Measurements from ENCODE around the gene CCSER1. TPM values are rescaled to one million over a fixed set of nuclear protein-coding genes. Genes with fewer than 3 reads are reported as not detected.
"Not testable (repeated sequence)": the region's sequence is repeated elsewhere in the genome, so short reads cannot be mapped to it uniquely, and the experiment has no call there.

The CCSER1 gene
- total RNA-seq, 1 donor from 2014 or later = 8.4 TPM

- no peaks in the 10 kb centered on the region for H3K27me3 ChIP-seq (ENCODE audit: low read depth)
- H3K36me3 ChIP-seq = no peaks in the 10 kb centered on the region
- no peaks in the 10 kb centered on the region for H3K4me1 ChIP-seq
- ATAC-seq (no peak), DNase-seq (no peak)
- no peak overlapping the region for H3K4me3 ChIP-seq
- no peaks in the 10 kb centered on the region for H3K9me3 ChIP-seq
- H3K27ac ChIP-seq = no peak overlapping the region
- TF ChIP-seq CTCF (IDR thresholded peaks at IDR 0.05) = no peak
- intact Hi-C loops (cut with DNase I) = no loop called here
These were observed 1232.1 kb downstream of the CCSER1 start for GRCh38 chr4:91359041-91360031.

GRCh38 chr4:91362125-91362524 lies 1234.9 kb downstream of the CCSER1 start:
- ATAC-seq (no peak), DNase-seq (no peak)
- H3K27ac ChIP-seq = no peak overlapping the region
- no peaks in the 10 kb centered on the region for H3K9me3 ChIP-seq
- no peak for TF ChIP-seq CTCF (IDR thresholded peaks at IDR 0.05)
- no peak overlapping the region for H3K4me3 ChIP-seq
- H3K36me3 ChIP-seq = no peaks in the 10 kb centered on the region
- H3K4me1 ChIP-seq = no peaks in the 10 kb centered on the region
- H3K27me3 ChIP-seq (ENCODE audit: low read depth) = no peaks in the 10 kb centered on the region
- intact Hi-C loops (cut with DNase I) = no loop called here

- no peak for DNase-seq
- no peak for ATAC-seq
- TF ChIP-seq CTCF (IDR thresholded peaks at IDR 0.05) = no peak
- Histone ChIP-seq H3K4me3 (no peak overlapping the region), H3K36me3 (no peaks in the 10 kb centered on the region), H3K27ac (no peak overlapping the region), H3K27me3 (ENCODE audit: low read depth) (no peaks in the 10 kb centered on the region), H3K9me3 (no peaks in the 10 kb centered on the region), H3K4me1 (no peaks in the 10 kb centered on the region)
- intact Hi-C loops (cut with DNase I) = no loop called here
These were observed 1239.4 kb downstream of the CCSER1 start for GRCh38 chr4:91366554-91366953.

GRCh38 chr4:91369116-91369515 lies 1241.9 kb downstream of the CCSER1 start:
- Histone ChIP-seq H3K27ac (no peak overlapping the region), H3K9me3 (no peaks in the 10 kb centered on the region), H3K4me3 (no peak overlapping the region), H3K36me3 (no peaks in the 10 kb centered on the region), H3K4me1 (no peaks in the 10 kb centered on the region), H3K27me3 (ENCODE audit: low read depth) (no peaks in the 10 kb centered on the region)
- no peak for TF ChIP-seq CTCF (IDR thresholded peaks at IDR 0.05)
- intact Hi-C loops (cut with DNase I) = no loop called here
- no peak for DNase-seq
- no peak for ATAC-seq

- H3K27ac ChIP-seq = no peak overlapping the region
- no peak for ATAC-seq
- no peaks in the 10 kb centered on the region for H3K4me1 ChIP-seq
- peaks cover 5% of the 10 kb centered on the region for H3K9me3 ChIP-seq
- no peaks in the 10 kb centered on the region for H3K27me3 ChIP-seq (ENCODE audit: low read depth)
- no peaks in the 10 kb centered on the region for H3K36me3 ChIP-seq
- TF ChIP-seq CTCF (IDR thresholded peaks at IDR 0.05) = no peak
- H3K4me3 ChIP-seq = no peak overlapping the region
- intact Hi-C loops (cut with DNase I) = no loop called here
- DNase-seq = no peak
These were observed 1246.4 kb downstream of the CCSER1 start for GRCh38 chr4:91373546-91373945.

- not testable (repeated sequence) for ATAC-seq, DNase-seq
These were observed 1278.2 kb downstream of the CCSER1 start for GRCh38 chr4:91405431-91405830.

More at GRCh38 chr4:91405431-91405830, 1278.2 kb downstream of the CCSER1 start:
- H3K27ac ChIP-seq; H3K9me3 ChIP-seq; H3K36me3 ChIP-seq; H3K27me3 ChIP-seq (ENCODE audit: low read depth); H3K4me1 ChIP-seq; intact Hi-C loops (cut with DNase I); H3K4me3 ChIP-seq: not testable (repeated sequence)
